ENCODE results near the gene VAV2.

Gene VAV2

GRCh38 chr9:133791069-133791468 lies 201.1 kb downstream of the VAV2 start:
- no peak for DNase-seq

GRCh38 chr9:133789778-133790177 lies 202.3 kb downstream of the VAV2 start:
- DNase-seq, result no peak

GRCh38 chr9:133788819-133789717 lies 203.1 kb downstream of the VAV2 start:
- DNase-seq, result no peak

GRCh38 chr9:133788045-133788818 lies 203.9 kb downstream of the VAV2 start:
- no peak for DNase-seq

- peak in 1 of 2 donors; percentile 18 for DNase-seq
These were observed 204.4 kb downstream of the VAV2 start for GRCh38 chr9:133787754-133788025.

- no peak for DNase-seq
These were observed 205.0 kb downstream of the VAV2 start for GRCh38 chr9:133786907-133787753.

GRCh38 chr9:133786371-133786753 lies 205.8 kb downstream of the VAV2 start:
- DNase-seq, result no peak

GRCh38 chr9:133785753-133786370 lies 206.3 kb downstream of the VAV2 start:
- no peak for DNase-seq

- no peak for DNase-seq
These were observed 207.2 kb downstream of the VAV2 start for GRCh38 chr9:133784731-133785561.

GRCh38 chr9:133783331-133783731 lies 208.8 kb downstream of the VAV2 start:
- DNase-seq, result no peak

GRCh38 chr9:133782157-133783130 lies 209.7 kb downstream of the VAV2 start:
- DNase-seq, result peak; percentile 6 to 37

GRCh38 chr9:133781828-133782135 lies 210.3 kb downstream of the VAV2 start:
- DNase-seq, result no peak

GRCh38 chr9:133780962-133781827 lies 210.9 kb downstream of the VAV2 start:
- no peak for DNase-seq

- no peak for DNase-seq
These were observed 211.6 kb downstream of the VAV2 start for GRCh38 chr9:133780404-133780945.

GRCh38 chr9:133779516-133780403 lies 212.4 kb downstream of the VAV2 start:
- no peak for DNase-seq

- DNase-seq, result no peak
These were observed 213.0 kb downstream of the VAV2 start for GRCh38 chr9:133779081-133779480.

- no peak for DNase-seq
These were observed 213.6 kb downstream of the VAV2 start for GRCh38 chr9:133778336-133779013.

- DNase-seq, result no peak
These were observed 214.3 kb downstream of the VAV2 start for GRCh38 chr9:133777871-133778270.
